Left ventricle myocardium superior (tissue), 1 donor: Measurements from ENCODE around the gene VPS8. TPM values are rescaled to one million over a fixed set of nuclear protein-coding genes. Genes with fewer than 3 reads are reported as not detected.

Experiments used
- ATAC-seq: fragments of 200-7000 bp; cut with Tn5 transposase; one replicate; pipeline ENCODE4 v1.9.1; 2020; ENCODE audit warnings: mild to moderate bottlenecking, moderate library complexity
- DNase-seq: peaks from one replicate; pipeline ENCODE4 v3.0.0-alpha.2; 2020
- intact Hi-C: fragments of 100-400 bp; cut with micrococcal nuclease; formaldehyde crosslinking; loops from one replicate; pipeline ENCODE4 v1.11.0; 2022
- long read RNA-seq: library from polyadenylated mRNA; unstranded; transcript quantifications from one replicate; pipeline ENCODE4 v2.0.0, GENCODE V29; 2021
- total RNA-seq: library from RNA; stranded (reverse); fragmentation: NEBNext Ultra II Directional; extraction: Animal tissue kit (Norgen Biotek cat#: 25700); gene quantifications from one replicate; pipeline ENCODE4 v1.2.1, GENCODE V29; 2021
- donor health status: DM: no; HTN: yes; CAD: no; lungs with severe emphysema.

VPS8 gene
- 60.1 TPM for total RNA-seq
- long read RNA-seq, full-length matches to known transcripts, result 34 of 53 reads
- long read RNA-seq, partial matches to known transcripts, result 10 of 53 reads
- long read RNA-seq, other reads (novel, unspliced or antisense), result 9 of 53 reads

- DNase-seq (peak; percentile 98), ATAC-seq (peak; percentile 92)
- intact Hi-C loops, result no loop called here
Measured at GRCh38 chr3:184811999-184812661, at the start of gene VPS8. Gene VPS8 (plus strand): TSS chr3:184812166. CDS start chr3:184824633, 12,467 bp downstream.

GRCh38 chr3:184764191-184764590, 47.8 kb upstream of the VPS8 start:
- ATAC-seq (no peak), DNase-seq (no peak)
- intact Hi-C loops, result no loop called here

GRCh38 chr3:184765047-184765729, 46.8 kb upstream of the VPS8 start:
- ATAC-seq (no peak), DNase-seq (no peak)
- intact Hi-C loops, result no loop called here

GRCh38 chr3:184765730-184766074, 46.3 kb upstream of the VPS8 start:
- ATAC-seq, result no peak
- DNase-seq, result no peak
- intact Hi-C loops, result no loop called here

GRCh38 chr3:184766555-184767261, 45.3 kb upstream of the VPS8 start:
- ATAC-seq, result no peak
- intact Hi-C loops, result no loop called here
- DNase-seq, result no peak

- DNase-seq (no peak), ATAC-seq (no peak)
- intact Hi-C loops, result no loop called here
Measured at GRCh38 chr3:184767377-184767776, 44.6 kb upstream of the VPS8 start.

- no peak for DNase-seq
- intact Hi-C loops, result no loop called here
- no peak for ATAC-seq
Measured at GRCh38 chr3:184769382-184770170, 42.4 kb upstream of the VPS8 start.

GRCh38 chr3:184770541-184770940, 41.4 kb upstream of the VPS8 start:
- intact Hi-C loops, result no loop called here
- DNase-seq (no peak), ATAC-seq (no peak)

GRCh38 chr3:184771301-184772127, 40.5 kb upstream of the VPS8 start:
- ATAC-seq (peak; percentile 42), DNase-seq (no peak)
- intact Hi-C loops, result no loop called here

GRCh38 chr3:184772667-184773272, 39.2 kb upstream of the VPS8 start:
- no peak for ATAC-seq
- intact Hi-C loops, result no loop called here
- DNase-seq, result no peak

GRCh38 chr3:184773283-184774186, 38.4 kb upstream of the VPS8 start:
- peak; percentile 54 for ATAC-seq
- DNase-seq, result peak; percentile 66
- intact Hi-C loops, result no loop called here

GRCh38 chr3:184776916-184777315, 35.0 kb upstream of the VPS8 start:
- ATAC-seq, result no peak
- no peak for DNase-seq
- intact Hi-C loops, result no loop called here

GRCh38 chr3:184777566-184778356, 34.2 kb upstream of the VPS8 start:
- DNase-seq (peak; percentile 80), ATAC-seq (peak; percentile 90)
- intact Hi-C loops, result no loop called here

- intact Hi-C loops, result no loop called here
- DNase-seq (no peak), ATAC-seq (peak; percentile 15)
Measured at GRCh38 chr3:184778426-184779332, 33.3 kb upstream of the VPS8 start.

- intact Hi-C loops, result no loop called here
- no peak for ATAC-seq
- no peak for DNase-seq
Measured at GRCh38 chr3:184780981-184781515, 30.9 kb upstream of the VPS8 start.
